Mesodermal cell (in vitro differentiated cells): ENCODE measurements around the gene PRKAR2B.

ENCODE experiments used
- H3K27ac ChIP-seq: 2 replicates; pipeline ENCODE4 v1.7.0; 2013; ENCODE audit warnings: mild to moderate bottlenecking, low read depth, low read length, moderate library complexity; ENCODE audit not compliant: severe bottlenecking
- H3K36me3 ChIP-seq: 2 replicates; pipeline ENCODE4 v1.7.1; 2013; ENCODE audit warnings: mild to moderate bottlenecking, low read length, moderate library complexity; ENCODE audit not compliant: control insufficient read depth, insufficient read depth
- H3K4me1 ChIP-seq: one replicate; pipeline ENCODE4 v1.7.1; 2013; ENCODE audit warnings: mild to moderate bottlenecking, low read length; ENCODE audit not compliant: insufficient read depth, control insufficient read depth, poor library complexity, severe bottlenecking
- H3K4me3 ChIP-seq: 2 replicates; pipeline ENCODE4 v1.7.0; 2013; ENCODE audit warnings: low read length, control low read depth, mild to moderate bottlenecking; ENCODE audit not compliant: insufficient read depth, poor library complexity, severe bottlenecking; ENCODE audit errors: extremely low read depth
- H3K9me3 ChIP-seq: 2 replicates; pipeline ENCODE4 v1.7.1; 2013; ENCODE audit warnings: mild to moderate bottlenecking, low read length, moderate library complexity; ENCODE audit not compliant: control insufficient read depth
- WGBS, 2 experiments: methylation state at CpG; one replicate each; pipeline ENCODE4 v1.1.5; 2013; ENCODE audit warnings: missing lambda C conversion rate in 2 of 2; ENCODE audit not compliant: insufficient coverage in 2 of 2; 5-methylcytosine and 5-hydroxymethylcytosine counted together

PRKAR2B gene

DNA sequence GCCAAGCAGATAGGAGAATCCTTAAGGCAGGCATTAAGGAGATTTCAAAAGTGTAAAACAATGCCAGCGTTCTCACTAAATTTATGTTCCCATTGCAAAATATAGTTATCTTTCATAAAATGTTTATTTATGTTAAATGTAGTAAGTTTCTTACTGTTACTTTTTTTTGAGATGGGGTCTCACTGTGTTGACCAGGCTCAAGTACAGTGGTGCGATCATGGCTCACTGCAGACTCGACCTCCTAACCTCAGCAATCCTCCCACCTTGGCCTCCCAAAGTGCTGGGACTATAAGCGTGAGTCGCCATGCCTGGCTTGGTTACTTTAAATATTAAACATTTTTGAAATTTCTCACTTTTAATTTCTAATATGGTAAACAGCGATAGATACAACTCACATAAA is 31.8 kb upstream of the PRKAR2B start:
- no peaks in the 10 kb centered on the region for H3K36me3 ChIP-seq
- no peaks in the 10 kb centered on the region for H3K4me1 ChIP-seq
- WGBS, 2 experiments = 94% methylated on average over 2 of the region's 6 CpGs; no CpG with 5 or more reads in 1 of the 2 experiments
- H3K9me3 ChIP-seq = no peaks in the 10 kb centered on the region
- H3K27ac ChIP-seq = no peak overlapping the region
- H3K4me3 ChIP-seq = no peak overlapping the region

DNA sequence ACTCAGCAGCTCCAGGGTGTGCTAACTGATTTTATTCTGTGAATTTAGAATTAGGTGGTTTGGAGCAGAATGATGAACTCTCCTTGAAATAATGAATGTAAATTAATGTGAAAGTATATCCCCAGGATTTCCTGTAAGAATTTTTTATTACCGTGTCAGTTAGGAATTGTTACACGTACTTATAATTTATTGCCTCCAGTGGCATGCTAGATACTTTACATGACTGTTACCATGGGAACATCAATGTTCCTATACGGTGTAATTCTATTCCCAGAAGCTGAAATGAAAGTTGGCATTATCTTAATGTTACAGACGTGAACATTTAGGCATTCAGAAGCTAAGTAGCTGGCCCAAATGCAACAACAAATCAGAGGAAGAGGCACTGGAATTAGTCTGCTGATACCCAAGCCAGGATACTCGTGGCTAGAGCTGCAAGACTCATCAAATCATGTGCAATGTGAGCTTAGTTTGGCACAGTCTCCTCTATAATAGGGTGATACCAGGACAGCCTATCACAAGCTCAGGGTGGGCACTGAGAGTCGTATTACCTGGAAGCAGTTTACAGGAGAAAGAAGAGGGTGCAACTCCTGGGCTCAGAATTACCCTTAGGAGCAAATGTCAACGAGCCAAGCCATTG is 30.0 kb upstream of the PRKAR2B start:
- Histone ChIP-seq H3K4me3 (no peak overlapping the region), H3K27ac (no peak overlapping the region), H3K36me3 (no peaks in the 10 kb centered on the region)

DNA sequence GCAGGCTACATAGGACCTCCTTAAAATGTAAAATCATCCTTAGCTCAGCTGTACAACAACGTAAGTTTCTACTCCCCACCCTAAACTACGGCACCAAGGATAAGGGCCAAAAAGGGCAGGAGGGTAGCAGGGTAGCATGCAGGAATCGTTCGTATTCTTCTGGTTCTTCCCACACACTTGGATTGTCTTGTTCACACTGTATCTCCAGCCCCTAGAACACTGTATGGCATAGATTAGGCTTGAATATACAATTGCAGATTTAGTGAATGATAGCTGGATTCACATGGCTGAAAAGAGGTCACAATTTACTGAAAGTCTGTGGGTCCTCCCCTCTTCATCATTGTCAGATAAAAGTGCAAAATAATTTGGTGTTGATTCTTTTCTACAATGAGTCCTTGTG is 28.2 kb upstream of the PRKAR2B start:
- H3K4me1 ChIP-seq = no peaks in the 10 kb centered on the region
- 60% methylated on average over 2 of the region's 4 CpGs; no CpG with 5 or more reads in 1 of the 2 experiments for WGBS, 2 experiments
- H3K36me3 ChIP-seq = no peaks in the 10 kb centered on the region
- no peaks in the 10 kb centered on the region for H3K9me3 ChIP-seq
- no peak overlapping the region for H3K27ac ChIP-seq
- no peak overlapping the region for H3K4me3 ChIP-seq

More for the DNA sequence above, 30.0 kb upstream of the PRKAR2B start:
- Histone ChIP-seq H3K4me1 (no peaks in the 10 kb centered on the region), H3K9me3 (no peaks in the 10 kb centered on the region)
- WGBS, 2 experiments = 76 to 82% methylated on average over 4 to 7 of the region's 7 CpGs

DNA sequence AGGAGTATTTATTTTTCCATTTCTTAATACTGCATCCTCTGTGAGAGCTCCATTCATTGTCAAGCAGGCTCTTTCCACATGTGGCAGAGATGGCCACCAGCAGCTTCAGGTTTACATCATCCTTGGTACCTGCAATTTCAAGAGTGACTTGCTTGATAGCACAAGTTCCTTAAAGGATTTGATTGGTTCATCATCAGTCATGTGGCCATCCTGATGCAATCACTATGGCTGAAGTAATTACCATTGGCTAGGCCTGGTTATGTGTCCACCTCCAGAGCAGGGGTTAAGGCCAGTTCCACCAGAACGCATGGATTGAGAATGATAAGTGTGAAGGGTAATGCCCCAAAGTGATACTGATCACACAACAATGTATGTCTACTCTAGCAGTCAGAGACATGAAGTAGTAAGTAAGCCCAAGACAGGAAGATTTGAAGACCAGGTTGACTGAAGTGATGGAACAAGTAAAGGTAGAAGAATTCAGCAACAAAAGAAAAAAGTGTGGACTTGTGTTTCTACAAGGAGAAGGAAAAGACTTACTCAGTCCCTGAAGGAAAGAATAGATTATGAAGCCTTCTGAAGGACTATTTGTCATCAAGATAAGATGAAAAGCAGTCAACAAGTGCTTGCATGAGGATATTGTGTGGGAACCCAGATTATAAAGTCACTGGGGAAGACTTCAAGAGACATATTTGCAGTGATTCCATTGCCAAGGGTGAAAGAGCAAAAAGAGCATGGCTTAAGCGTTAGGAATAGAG is 26.4 kb upstream of the PRKAR2B start:
- Histone ChIP-seq H3K4me3 (no peak overlapping the region), H3K36me3 (no peaks in the 10 kb centered on the region), H3K4me1 (no peaks in the 10 kb centered on the region), H3K27ac (no peak overlapping the region), H3K9me3 (peaks cover 2% of the 10 kb centered on the region)
- 88% methylated on average over 1 of the region's 2 CpGs; no CpG with 5 or more reads in 1 of the 2 experiments for WGBS, 2 experiments

DNA sequence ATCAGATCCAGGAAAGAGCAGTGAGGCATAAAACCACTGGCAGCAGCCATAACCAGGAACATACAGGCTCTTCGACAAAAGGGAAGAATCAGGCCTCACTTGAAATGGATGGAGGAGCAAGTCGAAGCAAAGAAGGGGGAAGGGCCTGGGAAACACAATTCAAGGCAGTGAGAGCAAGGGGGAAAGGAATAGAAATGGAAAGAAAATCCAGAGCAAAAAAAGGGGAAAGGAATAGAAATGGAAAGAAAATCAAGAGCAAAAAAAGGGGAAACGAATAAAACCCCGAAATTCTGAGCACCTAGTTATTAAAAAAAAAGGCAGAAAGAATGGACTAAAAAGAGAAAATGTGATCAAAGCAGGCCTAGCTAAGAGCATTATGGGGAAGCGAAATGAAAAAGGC is 24.1 kb upstream of the PRKAR2B start:
- no peaks in the 10 kb centered on the region for H3K36me3 ChIP-seq
- peaks cover 10% of the 10 kb centered on the region for H3K9me3 ChIP-seq
- no peak overlapping the region for H3K27ac ChIP-seq
- 77 to 81% methylated on average over 5 of the region's 5 CpGs for WGBS, 2 experiments
- no peak overlapping the region for H3K4me3 ChIP-seq
- H3K4me1 ChIP-seq = peaks cover 11% of the 10 kb centered on the region

DNA sequence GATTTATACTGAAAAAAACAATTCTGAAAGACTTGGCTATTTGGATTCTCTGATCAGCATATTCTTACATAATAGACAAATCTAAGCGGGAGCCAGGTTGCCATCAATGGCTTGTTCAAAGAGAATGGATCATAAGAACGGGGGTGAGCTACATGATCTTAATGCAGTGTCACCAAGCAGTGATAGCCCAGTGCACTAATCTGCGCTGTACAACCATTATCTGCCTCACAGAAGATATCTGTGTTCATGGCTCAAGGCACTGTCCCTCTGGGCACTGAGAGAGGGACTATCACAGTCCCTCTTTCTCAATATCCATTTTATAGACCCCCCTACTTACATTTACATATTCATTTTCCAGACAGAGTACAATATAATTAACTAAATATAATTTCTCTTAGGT is 22.9 kb upstream of the PRKAR2B start:
- peaks cover 11% of the 10 kb centered on the region for H3K4me1 ChIP-seq
- 92 to 97% methylated on average over 3 of the region's 3 CpGs for WGBS, 2 experiments

DNA sequence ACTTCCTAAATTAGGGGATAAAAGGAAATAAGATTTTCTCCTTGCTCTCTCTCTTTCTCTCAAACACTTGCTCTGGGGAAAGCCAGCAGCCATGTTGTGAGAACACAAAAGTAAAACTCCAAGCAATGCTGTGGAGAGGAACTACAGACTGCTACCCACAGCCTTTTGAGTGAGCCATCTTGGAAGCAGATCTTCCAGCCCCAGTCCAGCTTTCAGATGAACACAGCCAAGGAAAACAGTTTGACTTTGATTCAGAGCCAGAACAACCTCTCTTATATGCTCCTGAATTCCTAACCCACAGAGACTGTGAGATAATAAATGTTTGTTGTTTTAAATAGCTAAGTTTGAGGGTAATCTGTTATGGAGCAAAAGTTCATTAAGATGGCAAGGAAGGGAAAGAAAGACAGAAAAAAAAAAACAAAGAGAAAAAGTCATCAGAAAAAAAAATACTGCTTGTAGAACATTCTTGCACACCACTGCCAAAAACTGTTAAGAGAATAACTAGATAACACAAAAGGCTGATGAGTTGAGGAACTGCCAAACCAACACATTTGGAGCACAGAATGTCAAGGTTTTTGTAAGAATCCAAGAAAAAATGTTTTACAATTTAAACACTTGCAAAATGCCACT is 20.9 kb upstream of the PRKAR2B start:
- H3K4me3 ChIP-seq = no peak overlapping the region
- no peak overlapping the region for H3K27ac ChIP-seq
- H3K4me1 ChIP-seq = peaks cover 11% of the 10 kb centered on the region
- H3K36me3 ChIP-seq = no peaks in the 10 kb centered on the region
- peaks cover 10% of the 10 kb centered on the region for H3K9me3 ChIP-seq

More for the DNA sequence above, 22.9 kb upstream of the PRKAR2B start:
- peaks cover 10% of the 10 kb centered on the region for H3K9me3 ChIP-seq
- H3K4me3 ChIP-seq = no peak overlapping the region
- no peaks in the 10 kb centered on the region for H3K36me3 ChIP-seq
- H3K27ac ChIP-seq = no peak overlapping the region

DNA sequence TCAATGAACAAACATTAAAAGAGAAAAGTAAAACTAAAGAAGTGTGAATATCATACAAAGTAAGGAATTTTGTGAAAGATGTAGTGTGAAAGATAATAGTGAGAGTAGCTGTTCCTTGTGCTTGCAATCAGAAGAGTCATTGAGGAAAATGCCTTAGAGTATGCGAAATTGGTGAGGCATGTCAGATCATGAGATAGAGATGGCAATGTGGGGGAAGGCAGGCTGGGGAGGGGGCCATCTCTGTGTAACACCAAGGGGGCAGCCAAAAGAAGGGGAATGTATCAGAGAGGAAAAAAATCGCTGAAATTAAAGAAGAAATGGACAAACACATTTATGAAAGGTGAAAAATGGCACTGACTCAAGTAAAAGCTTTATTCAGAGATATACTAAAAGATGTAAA is 19.6 kb upstream of the PRKAR2B start:
- H3K36me3 ChIP-seq = no peaks in the 10 kb centered on the region
- WGBS, 2 experiments = 92 to 100% methylated on average over 1 to 2 of the region's 2 CpGs
- no peak overlapping the region for H3K4me3 ChIP-seq
- no peak overlapping the region for H3K27ac ChIP-seq
- H3K4me1 ChIP-seq = peaks cover 11% of the 10 kb centered on the region
- H3K9me3 ChIP-seq = peaks cover 10% of the 10 kb centered on the region

DNA sequence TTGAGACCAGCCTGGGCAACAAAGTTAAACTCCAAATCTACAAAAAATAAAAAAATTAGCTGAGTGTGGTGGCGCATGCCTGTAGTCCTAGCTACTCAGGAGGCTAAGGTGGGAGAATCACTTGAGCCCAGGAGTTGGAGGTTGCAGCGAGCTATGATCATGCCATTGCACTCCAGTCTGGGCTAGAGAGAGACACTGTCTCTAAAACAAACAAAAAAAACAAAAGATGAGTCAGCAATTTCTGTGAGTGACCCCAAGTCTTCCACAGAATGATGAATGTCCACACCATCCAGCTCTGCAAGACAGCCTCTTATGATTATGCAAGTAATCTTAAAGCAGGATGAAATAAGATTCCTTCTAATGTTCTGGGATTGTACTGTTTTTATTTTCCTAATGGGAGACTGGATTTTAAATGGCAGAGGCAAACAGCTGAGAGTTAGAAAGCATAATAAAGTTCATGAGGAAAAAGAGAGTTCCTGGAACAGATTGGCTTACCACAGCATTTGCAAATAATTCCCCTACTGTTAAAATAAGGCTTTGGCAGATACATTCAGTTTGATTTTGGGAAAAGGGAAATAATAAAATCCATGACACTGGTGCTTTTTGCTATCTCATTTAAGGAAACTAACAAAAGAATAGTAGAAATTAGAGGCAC is 18.9 kb upstream of the PRKAR2B start:
- Histone ChIP-seq H3K4me3 (no peak overlapping the region), H3K36me3 (no peaks in the 10 kb centered on the region), H3K27ac (no peak overlapping the region), H3K4me1 (peaks cover 11% of the 10 kb centered on the region), H3K9me3 (peaks cover 10% of the 10 kb centered on the region)
- 83 to 100% methylated on average over 1 to 2 of the region's 2 CpGs for WGBS, 2 experiments

DNA sequence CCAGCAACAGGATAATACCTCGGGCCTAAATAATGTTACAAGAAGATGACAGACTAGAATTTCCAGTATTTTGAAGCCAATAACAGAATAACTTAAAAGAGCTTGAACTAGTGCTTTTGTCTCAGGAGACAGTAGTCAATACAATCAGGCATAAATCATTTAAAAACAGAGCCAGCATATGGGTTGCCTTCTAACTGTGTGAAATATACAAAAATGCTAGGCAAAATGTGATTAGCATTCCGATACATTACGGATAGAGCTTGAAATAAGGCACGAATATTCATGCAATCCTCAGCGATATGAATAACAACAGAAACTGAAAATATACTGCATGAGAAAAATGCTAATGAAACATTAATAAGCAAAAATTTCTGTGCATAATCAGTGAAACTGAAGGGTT is 18.3 kb upstream of the PRKAR2B start:
- no peaks in the 10 kb centered on the region for H3K36me3 ChIP-seq
- H3K27ac ChIP-seq = no peak overlapping the region
- H3K4me1 ChIP-seq = peaks cover 11% of the 10 kb centered on the region
- H3K4me3 ChIP-seq = no peak overlapping the region
- peaks cover 10% of the 10 kb centered on the region for H3K9me3 ChIP-seq
- 100% methylated on average over 1 to 3 of the region's 5 CpGs for WGBS, 2 experiments
